ENCODE measurements around the gene CPM.

DNA sequence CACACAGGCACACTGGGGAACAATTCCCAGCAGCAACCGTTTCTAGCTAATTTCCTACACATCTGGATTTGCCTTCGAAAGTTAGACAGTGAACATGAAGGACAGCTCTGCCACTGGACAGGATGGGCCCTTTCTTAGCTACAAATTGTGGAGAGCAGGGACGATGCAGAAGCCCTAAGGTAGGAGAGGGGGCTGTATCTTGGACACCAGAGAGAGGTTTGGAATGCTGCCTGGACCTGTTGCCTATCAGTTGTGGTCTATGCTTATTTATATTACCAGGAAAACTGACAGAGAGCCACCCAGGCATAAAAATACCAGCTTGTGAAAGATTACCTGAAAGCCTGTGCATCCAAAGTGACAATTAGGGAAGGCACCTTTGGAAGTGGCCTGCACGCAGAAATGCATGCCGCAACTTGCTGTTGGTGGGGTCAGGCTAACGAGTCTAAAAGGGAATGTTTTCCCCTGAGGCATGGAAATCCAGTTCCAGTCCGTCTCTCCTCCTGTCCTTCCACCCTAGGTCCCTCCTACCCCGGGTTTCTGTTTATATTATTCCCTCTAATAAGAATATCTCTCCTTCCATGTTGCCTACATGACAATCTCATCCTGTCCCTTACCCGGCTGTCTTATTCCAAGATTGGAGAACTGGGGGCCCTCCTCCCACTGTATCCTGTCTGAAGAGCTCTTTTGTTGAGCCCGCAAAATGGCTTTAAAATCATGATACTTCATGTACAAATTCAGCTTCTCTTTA, 64.8 kb downstream of the CPM start:
- TF ChIP-seq, protein P1, sequence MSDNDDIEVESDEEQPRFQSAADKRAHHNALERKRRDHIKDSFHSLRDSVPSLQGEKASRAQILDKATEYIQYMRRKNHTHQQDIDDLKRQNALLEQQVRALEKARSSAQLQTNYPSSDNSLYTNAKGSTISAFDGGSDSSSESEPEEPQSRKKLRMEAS (IDR thresholded peaks at IDR 0.05; ENCODE audit: low read depth, low read length) = no peak
- TF ChIP-seq, protein P2, sequence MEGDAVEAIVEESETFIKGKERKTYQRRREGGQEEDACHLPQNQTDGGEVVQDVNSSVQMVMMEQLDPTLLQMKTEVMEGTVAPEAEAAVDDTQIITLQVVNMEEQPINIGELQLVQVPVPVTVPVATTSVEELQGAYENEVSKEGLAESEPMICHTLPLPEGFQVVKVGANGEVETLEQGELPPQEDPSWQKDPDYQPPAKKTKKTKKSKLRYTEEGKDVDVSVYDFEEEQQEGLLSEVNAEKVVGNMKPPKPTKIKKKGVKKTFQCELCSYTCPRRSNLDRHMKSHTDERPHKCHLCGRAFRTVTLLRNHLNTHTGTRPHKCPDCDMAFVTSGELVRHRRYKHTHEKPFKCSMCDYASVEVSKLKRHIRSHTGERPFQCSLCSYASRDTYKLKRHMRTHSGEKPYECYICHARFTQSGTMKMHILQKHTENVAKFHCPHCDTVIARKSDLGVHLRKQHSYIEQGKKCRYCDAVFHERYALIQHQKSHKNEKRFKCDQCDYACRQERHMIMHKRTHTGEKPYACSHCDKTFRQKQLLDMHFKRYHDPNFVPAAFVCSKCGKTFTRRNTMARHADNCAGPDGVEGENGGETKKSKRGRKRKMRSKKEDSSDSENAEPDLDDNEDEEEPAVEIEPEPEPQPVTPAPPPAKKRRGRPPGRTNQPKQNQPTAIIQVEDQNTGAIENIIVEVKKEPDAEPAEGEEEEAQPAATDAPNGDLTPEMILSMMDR (IDR thresholded peaks at IDR 0.05; ENCODE audit: low read depth, low read length) = no peak
